ENCODE data around the gene GNAQ. TPM values are rescaled to one million over a fixed set of nuclear protein-coding genes. Genes with fewer than 3 reads are reported as not detected.

Gene GNAQ
- total RNA-seq, 1 donor from 2014 or later, result 46.7 TPM

GRCh38 chr9:78006734-78007133 is 24.9 kb downstream of the GNAQ start:
- Mint-ChIP-seq H3K27me3 (no peaks in the 10 kb centered on the region), H3K27ac (no peak overlapping the region), H3K4me3 (no peak overlapping the region), H3K9me3 (peaks cover 9% of the 10 kb centered on the region), H3K36me3 (peaks cover 14% of the 10 kb centered on the region), H3K4me1 (ENCODE audit: unreplicated experiment) (peaks cover 43% of the 10 kb centered on the region)
- TF ChIP-seq CTCF (conservative IDR thresholded peaks at IDR 0.05), result no peak
- no peak for DNase-seq (ENCODE audit: extremely low spot score, unreplicated experiment)

GRCh38 chr9:78005231-78006002 is 26.2 kb downstream of the GNAQ start:
- Mint-ChIP-seq H3K4me1 (ENCODE audit: unreplicated experiment) (peaks cover 34% of the 10 kb centered on the region), H3K27me3 (no peaks in the 10 kb centered on the region), H3K9me3 (peaks cover 9% of the 10 kb centered on the region), H3K36me3 (peaks cover 14% of the 10 kb centered on the region), H3K27ac (no peak overlapping the region), H3K4me3 (no peak overlapping the region)
- no peak for TF ChIP-seq CTCF (conservative IDR thresholded peaks at IDR 0.05)
- no peak for DNase-seq (ENCODE audit: extremely low spot score, unreplicated experiment)

- Mint-ChIP-seq H3K27ac (peak overlapping the region; percentile 24), H3K4me3 (peak overlapping the region; percentile 1), H3K36me3 (peaks cover 14% of the 10 kb centered on the region), H3K27me3 (no peaks in the 10 kb centered on the region), H3K9me3 (peaks cover 9% of the 10 kb centered on the region), H3K4me1 (ENCODE audit: unreplicated experiment) (peaks cover 26% of the 10 kb centered on the region)
- DNase-seq (ENCODE audit: extremely low spot score, unreplicated experiment), result no peak
- peak; percentile 54 for TF ChIP-seq CTCF (conservative IDR thresholded peaks at IDR 0.05)
These were observed 27.0 kb downstream of the GNAQ start for GRCh38 chr9:78004478-78005229.

- H3K27me3 Mint-ChIP-seq, result no peaks in the 10 kb centered on the region
- no peak overlapping the region for H3K4me3 Mint-ChIP-seq
- DNase-seq (ENCODE audit: extremely low spot score, unreplicated experiment), result no peak
- TF ChIP-seq CTCF (conservative IDR thresholded peaks at IDR 0.05), result no peak
- peaks cover 30% of the 10 kb centered on the region for H3K4me1 Mint-ChIP-seq (ENCODE audit: unreplicated experiment)
- no peak overlapping the region for H3K27ac Mint-ChIP-seq
- H3K9me3 Mint-ChIP-seq, result peaks cover 9% of the 10 kb centered on the region
- H3K36me3 Mint-ChIP-seq, result peaks cover 14% of the 10 kb centered on the region
These were observed 27.9 kb downstream of the GNAQ start for GRCh38 chr9:78003730-78004129.

DNA sequence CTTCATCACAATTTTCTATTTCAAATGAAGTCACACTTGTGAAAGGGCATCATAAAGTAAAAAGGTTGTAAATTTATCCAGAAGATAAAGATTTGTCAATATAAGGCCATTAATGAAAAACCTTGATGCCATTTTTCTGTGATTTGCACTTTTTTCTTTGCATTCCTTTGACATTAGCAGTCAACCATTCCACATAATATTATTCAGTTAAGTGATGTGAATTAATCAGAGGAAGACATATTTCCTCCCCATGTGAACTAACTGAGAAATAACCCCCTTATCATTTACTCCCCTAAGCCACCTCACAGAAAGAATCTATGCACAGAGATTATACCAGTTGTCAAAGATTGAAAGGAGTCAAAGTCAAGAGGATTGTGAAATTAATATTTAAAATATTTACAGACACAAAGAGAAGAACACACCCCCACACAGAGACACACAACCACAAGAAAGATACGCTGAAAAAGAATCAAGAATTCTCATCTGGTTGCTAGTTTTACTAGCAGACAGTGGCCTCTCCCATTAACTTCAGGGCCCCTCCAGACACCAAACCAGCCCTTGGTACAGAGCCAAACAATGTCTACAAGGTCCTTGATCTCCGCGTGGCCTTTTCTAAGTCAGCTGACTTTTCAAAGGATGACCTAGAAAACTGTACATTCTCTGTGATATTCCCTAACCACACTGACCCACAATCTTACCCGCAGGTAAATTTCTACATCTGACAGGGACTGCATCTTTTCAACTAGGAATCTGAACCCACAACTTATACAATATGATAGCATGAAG is 29.5 kb downstream of the GNAQ start:
- Mint-ChIP-seq H3K36me3 (peaks cover 17% of the 10 kb centered on the region), H3K4me1 (ENCODE audit: unreplicated experiment) (peaks cover 39% of the 10 kb centered on the region), H3K27ac (no peak overlapping the region), H3K9me3 (peaks cover 9% of the 10 kb centered on the region), H3K27me3 (no peaks in the 10 kb centered on the region), H3K4me3 (no peak overlapping the region)
- DNase-seq (ENCODE audit: extremely low spot score, unreplicated experiment), result no peak
- no peak for TF ChIP-seq CTCF (conservative IDR thresholded peaks at IDR 0.05)

All from type B pancreatic cell (in vitro differentiated cells).